ENCODE measurements around the gene MRGPRG.

Gene MRGPRG

DNA sequence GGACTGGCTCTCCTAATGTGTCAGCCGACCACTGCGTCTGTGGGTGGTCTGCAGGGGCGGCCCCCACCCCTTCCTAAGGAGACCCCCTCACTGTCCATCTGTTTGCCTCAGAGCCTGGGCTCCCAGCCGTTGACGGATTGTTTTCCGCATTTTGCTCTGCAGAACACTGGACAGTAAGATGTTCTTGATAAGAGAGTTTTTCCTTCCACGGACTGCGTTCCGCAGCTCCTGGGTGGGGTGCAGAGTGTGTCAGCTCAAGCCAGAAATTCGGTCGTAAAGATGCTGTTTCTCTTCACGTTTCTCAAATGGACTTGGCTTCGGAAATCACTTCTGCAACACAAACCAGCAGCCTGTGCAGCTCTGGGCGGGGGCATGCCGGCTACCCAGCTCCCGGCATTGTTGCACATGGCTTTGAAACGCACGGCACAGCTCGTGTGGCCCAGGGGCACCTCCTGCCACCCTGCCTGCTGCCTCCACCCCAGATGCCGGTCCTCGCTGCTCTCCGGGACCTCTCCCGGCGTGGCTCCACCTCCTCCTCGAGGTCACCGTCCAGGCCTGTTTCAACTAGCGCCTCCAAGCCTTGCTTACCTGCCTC lies 2.9 kb upstream of the MRGPRG start:
- Histone ChIP-seq H3K18ac (ENCODE audit: low read length) (no peak overlapping the region), H3K14ac (ENCODE audit: low read length) (no peak overlapping the region), H3K4me2 (ENCODE audit: low read length) (no peak overlapping the region), H2AFZ (ENCODE audit: insufficient read depth, low read length, poor library complexity) (no peak overlapping the region), H2BK12ac (ENCODE audit: low read length) (no peak overlapping the region), H4K12ac (ENCODE audit: low read depth, low read length) (no peak overlapping the region), H3K4me3 (ENCODE audit: low read depth, low read length) (no peak overlapping the region), H4K8ac (ENCODE audit: low read depth, low read length) (no peak overlapping the region), H3K9me3 (ENCODE audit: insufficient read depth, low read depth, low read length) (peaks cover 5% of the 10 kb centered on the region), H3K79me1 (ENCODE audit: low read length) (peaks cover 2% of the 10 kb centered on the region), H3K36me3 (ENCODE audit: control insufficient read depth in 1 of 2, insufficient read depth in 2 of 2, low read length in 2 of 2) (no peaks in the 10 kb centered on the region), H3K27me3 (ENCODE audit: insufficient read depth, low read length) (no peaks in the 10 kb centered on the region), H3K27ac (ENCODE audit: low read depth, low read length) (no peak overlapping the region), H3K23ac (ENCODE audit: low read length) (no peak overlapping the region), H2AK5ac (ENCODE audit: low read length) (no peak overlapping the region), H3K9ac (ENCODE audit: low read length) (no peak overlapping the region), H3K79me2 (ENCODE audit: control insufficient read depth, insufficient read depth, low read length, poor library complexity) (no peaks in the 10 kb centered on the region), H3K4me1 (ENCODE audit: control insufficient read depth in 1 of 2, insufficient read depth in 2 of 2, low read length in 2 of 2) (peaks cover 20 to 27% of the 10 kb centered on the region in 2 experiments), H3K4ac (ENCODE audit: low read depth, low read length) (no peak overlapping the region), H4K91ac (ENCODE audit: low read depth, low read length) (no peak overlapping the region), H2BK120ac (ENCODE audit: insufficient read depth, low read length, poor library complexity) (no peak overlapping the region), H2BK5ac (ENCODE audit: low read depth, low read length, poor library complexity) (no peak overlapping the region)
- WGBS (ENCODE audit: extremely low coverage, insufficient coverage, insufficient read length) = no CpG with 5 or more reads among the region's 27 CpGs
- no peak for DNase-seq

DNA sequence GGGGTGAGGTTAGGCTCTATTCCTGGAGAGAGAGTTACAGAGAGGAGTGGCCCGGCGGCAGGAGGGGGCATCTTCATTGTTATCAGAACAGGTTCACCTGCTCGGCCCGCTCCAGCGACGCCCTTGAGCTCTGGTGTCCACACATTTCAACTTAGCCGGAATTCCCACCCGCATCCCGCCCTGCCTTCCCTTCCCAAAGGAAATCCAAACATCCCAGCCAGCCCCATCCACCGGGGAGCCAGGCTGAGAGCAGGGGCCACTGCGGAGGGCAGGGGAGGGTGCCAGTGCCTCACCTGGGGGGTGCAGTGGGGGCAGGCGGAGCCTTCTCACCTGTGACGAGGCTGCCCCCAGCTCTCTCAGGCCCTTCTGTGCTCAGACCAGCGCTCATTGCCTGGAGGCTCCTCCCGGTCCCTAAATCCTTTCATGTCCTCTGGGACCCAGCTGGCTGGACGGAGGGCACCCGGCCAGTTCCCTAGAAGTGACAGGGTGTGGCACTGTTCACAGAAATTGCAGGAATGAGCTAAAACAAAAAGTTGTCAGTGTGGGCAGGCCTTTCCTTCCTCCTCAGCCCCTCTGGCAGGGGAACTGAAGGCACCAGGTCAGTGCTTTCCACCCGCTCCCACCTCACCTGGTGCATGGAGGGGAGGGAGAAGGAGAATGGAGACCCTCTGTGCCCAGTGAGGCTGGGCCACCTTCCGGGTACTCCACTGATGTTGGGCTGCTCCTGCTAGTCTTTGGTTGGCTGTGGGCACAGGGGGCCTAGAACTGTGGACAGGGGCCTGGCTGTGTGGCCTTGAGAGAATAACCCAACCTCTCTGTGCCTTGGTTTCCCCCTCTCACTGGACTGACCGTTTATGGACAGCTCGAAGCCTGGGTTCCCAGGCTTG lies 2.2 kb upstream of the MRGPRG start:
- Histone ChIP-seq H3K27me3 (ENCODE audit: insufficient read depth, low read length) (no peaks in the 10 kb centered on the region), H4K91ac (ENCODE audit: low read depth, low read length) (no peak overlapping the region), H3K36me3 (ENCODE audit: control insufficient read depth in 1 of 2, insufficient read depth in 2 of 2, low read length in 2 of 2) (no peaks in the 10 kb centered on the region), H3K9ac (ENCODE audit: low read length) (no peak overlapping the region), H2AFZ (ENCODE audit: insufficient read depth, low read length, poor library complexity) (no peak overlapping the region), H3K4me2 (ENCODE audit: low read length) (no peak overlapping the region), H2BK5ac (ENCODE audit: low read depth, low read length, poor library complexity) (no peak overlapping the region), H3K79me1 (ENCODE audit: low read length) (peaks cover 2% of the 10 kb centered on the region), H2AK5ac (ENCODE audit: low read length) (no peak overlapping the region), H3K18ac (ENCODE audit: low read length) (no peak overlapping the region), H3K27ac (ENCODE audit: low read depth, low read length) (no peak overlapping the region), H2BK12ac (ENCODE audit: low read length) (no peak overlapping the region), H4K8ac (ENCODE audit: low read depth, low read length) (no peak overlapping the region), H2BK120ac (ENCODE audit: insufficient read depth, low read length, poor library complexity) (no peak overlapping the region), H3K79me2 (ENCODE audit: control insufficient read depth, insufficient read depth, low read length, poor library complexity) (no peaks in the 10 kb centered on the region), H3K4me1 (ENCODE audit: control insufficient read depth in 1 of 2, insufficient read depth in 2 of 2, low read length in 2 of 2) (peaks cover 14 to 20% of the 10 kb centered on the region in 2 experiments), H3K23ac (ENCODE audit: low read length) (no peak overlapping the region), H3K14ac (ENCODE audit: low read length) (no peak overlapping the region), H3K9me3 (ENCODE audit: insufficient read depth, low read depth, low read length) (peaks cover 5% of the 10 kb centered on the region), H3K4me3 (ENCODE audit: low read depth, low read length) (no peak overlapping the region), H3K4ac (ENCODE audit: low read depth, low read length) (no peak overlapping the region), H4K12ac (ENCODE audit: low read depth, low read length) (no peak overlapping the region)
- DNase-seq = peak in 1 of 2 donors; percentile 18
- no CpG with 5 or more reads among the region's 21 CpGs for WGBS (ENCODE audit: extremely low coverage, insufficient coverage, insufficient read length)

GRCh38 chr11:3220101-3220500 lies 1.5 kb upstream of the MRGPRG start:
- peaks cover 8 to 14% of the 10 kb centered on the region in 2 experiments for H3K4me1 ChIP-seq (ENCODE audit: control insufficient read depth in 1 of 2, insufficient read depth in 2 of 2, low read length in 2 of 2)
- no peak overlapping the region for H3K4me2 ChIP-seq (ENCODE audit: low read length)
- H3K23ac ChIP-seq (ENCODE audit: low read length) = no peak overlapping the region
- peaks cover 5% of the 10 kb centered on the region for H3K9me3 ChIP-seq (ENCODE audit: insufficient read depth, low read depth, low read length)
- H2BK120ac ChIP-seq (ENCODE audit: insufficient read depth, low read length, poor library complexity) = no peak overlapping the region
- no peak overlapping the region for H2BK5ac ChIP-seq (ENCODE audit: low read depth, low read length, poor library complexity)
- no peak overlapping the region for H2AFZ ChIP-seq (ENCODE audit: insufficient read depth, low read length, poor library complexity)
- H4K91ac ChIP-seq (ENCODE audit: low read depth, low read length) = no peak overlapping the region
- no peak overlapping the region for H3K14ac ChIP-seq (ENCODE audit: low read length)
- no peak overlapping the region for H2AK5ac ChIP-seq (ENCODE audit: low read length)
- H3K4ac ChIP-seq (ENCODE audit: low read depth, low read length) = no peak overlapping the region
- H3K27ac ChIP-seq (ENCODE audit: low read depth, low read length) = no peak overlapping the region
- no peaks in the 10 kb centered on the region for H3K27me3 ChIP-seq (ENCODE audit: insufficient read depth, low read length)
- no peak for DNase-seq
- no peak overlapping the region for H4K12ac ChIP-seq (ENCODE audit: low read depth, low read length)
- H3K4me3 ChIP-seq (ENCODE audit: low read depth, low read length) = no peak overlapping the region
- WGBS (ENCODE audit: extremely low coverage, insufficient coverage, insufficient read length) = no CpG with 5 or more reads among the region's 11 CpGs
- no peaks in the 10 kb centered on the region for H3K36me3 ChIP-seq (ENCODE audit: control insufficient read depth in 1 of 2, insufficient read depth in 2 of 2, low read length in 2 of 2)
- H3K9ac ChIP-seq (ENCODE audit: low read length) = no peak overlapping the region
- H3K79me2 ChIP-seq (ENCODE audit: control insufficient read depth, insufficient read depth, low read length, poor library complexity) = no peaks in the 10 kb centered on the region
- no peaks in the 10 kb centered on the region for H3K79me1 ChIP-seq (ENCODE audit: low read length)
- no peak overlapping the region for H4K8ac ChIP-seq (ENCODE audit: low read depth, low read length)
- no peak overlapping the region for H2BK12ac ChIP-seq (ENCODE audit: low read length)
- no peak overlapping the region for H3K18ac ChIP-seq (ENCODE audit: low read length)

DNA sequence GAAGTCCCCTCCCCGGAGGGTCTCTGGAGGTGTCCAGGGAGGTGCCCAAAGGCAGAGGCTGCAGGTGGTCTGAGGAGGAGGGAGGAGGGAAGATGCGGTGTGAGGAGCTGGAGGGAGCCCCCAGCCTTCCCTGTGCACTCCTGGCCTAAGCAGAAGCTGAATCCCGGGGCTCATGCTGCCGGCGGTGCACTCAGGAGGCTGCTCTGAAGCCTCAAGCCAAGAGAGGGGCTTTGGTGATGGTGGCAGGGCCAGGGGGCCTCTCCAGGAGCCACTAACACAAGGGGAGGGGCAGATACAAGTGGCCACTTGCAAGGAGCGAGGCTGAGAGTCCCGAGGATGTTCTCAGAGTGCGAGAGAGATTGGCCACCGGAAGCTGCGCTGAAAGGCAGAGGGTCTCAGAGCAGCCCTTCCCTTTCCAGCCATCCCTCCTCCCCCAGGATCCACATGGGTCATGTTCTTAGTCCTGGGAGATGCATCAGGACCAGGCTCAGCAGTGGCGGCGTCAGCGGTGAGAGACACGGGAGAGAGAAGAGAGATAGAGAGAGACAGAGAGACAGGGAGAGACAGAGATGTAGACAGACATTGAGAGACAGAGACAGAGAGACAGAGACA lies 774 bp upstream of the MRGPRG start:
- Histone ChIP-seq H3K4me1 (ENCODE audit: control insufficient read depth in 1 of 2, insufficient read depth in 2 of 2, low read length in 2 of 2) (peaks cover 1 to 7% of the 10 kb centered on the region in 2 experiments), H3K18ac (ENCODE audit: low read length) (no peak overlapping the region), H3K4ac (ENCODE audit: low read depth, low read length) (no peak overlapping the region), H4K12ac (ENCODE audit: low read depth, low read length) (no peak overlapping the region), H4K91ac (ENCODE audit: low read depth, low read length) (no peak overlapping the region), H2AK5ac (ENCODE audit: low read length) (no peak overlapping the region), H2BK120ac (ENCODE audit: insufficient read depth, low read length, poor library complexity) (no peak overlapping the region), H3K36me3 (ENCODE audit: control insufficient read depth in 1 of 2, insufficient read depth in 2 of 2, low read length in 2 of 2) (no peaks in the 10 kb centered on the region), H3K9me3 (ENCODE audit: insufficient read depth, low read depth, low read length) (peaks cover 5% of the 10 kb centered on the region), H3K4me2 (ENCODE audit: low read length) (no peak overlapping the region), H3K4me3 (ENCODE audit: low read depth, low read length) (no peak overlapping the region), H3K79me2 (ENCODE audit: control insufficient read depth, insufficient read depth, low read length, poor library complexity) (no peaks in the 10 kb centered on the region), H3K23ac (ENCODE audit: low read length) (no peak overlapping the region), H3K14ac (ENCODE audit: low read length) (no peak overlapping the region), H3K9ac (ENCODE audit: low read length) (no peak overlapping the region), H2BK5ac (ENCODE audit: low read depth, low read length, poor library complexity) (no peak overlapping the region), H3K79me1 (ENCODE audit: low read length) (no peaks in the 10 kb centered on the region), H3K27ac (ENCODE audit: low read depth, low read length) (no peak overlapping the region), H3K27me3 (ENCODE audit: insufficient read depth, low read length) (no peaks in the 10 kb centered on the region), H2BK12ac (ENCODE audit: low read length) (no peak overlapping the region), H4K8ac (ENCODE audit: low read depth, low read length) (no peak overlapping the region), H2AFZ (ENCODE audit: insufficient read depth, low read length, poor library complexity) (no peak overlapping the region)
- WGBS (ENCODE audit: extremely low coverage, insufficient coverage, insufficient read length) = no CpG with 5 or more reads among the region's 14 CpGs
- no peak for DNase-seq

Data from trophoblast cell (in vitro differentiated cells and primary cell).